ENCODE data around the gene APBB1. TPM values are rescaled to one million over a fixed set of nuclear protein-coding genes. Genes with fewer than 3 reads are reported as not detected.

APBB1 gene
- total and polyA plus RNA-seq, 2 of the 4 experiments (the other 2 are of a cell fraction), result 39.4 to 44.1 TPM

DNA sequence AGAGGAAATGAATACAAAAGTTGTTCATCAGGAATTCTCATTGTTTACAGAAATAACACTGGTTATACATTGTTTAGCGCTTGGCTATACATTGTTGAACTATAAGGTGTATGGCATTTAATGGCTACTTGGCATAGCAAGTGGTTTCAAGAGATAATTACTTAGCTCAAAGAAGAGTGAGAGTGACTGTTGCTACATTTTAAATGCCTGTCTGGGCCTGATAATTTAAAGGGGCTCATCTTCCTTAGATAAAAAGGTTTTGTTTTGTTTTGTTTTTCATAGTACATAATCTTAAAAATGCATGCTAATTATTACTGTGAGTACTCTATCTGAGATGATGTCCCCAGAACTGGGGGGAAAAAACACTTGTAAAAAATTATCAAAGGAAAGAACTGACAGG, 30.1 kb downstream of the APBB1 start (continued):
- TF ChIP-seq, protein P1, sequence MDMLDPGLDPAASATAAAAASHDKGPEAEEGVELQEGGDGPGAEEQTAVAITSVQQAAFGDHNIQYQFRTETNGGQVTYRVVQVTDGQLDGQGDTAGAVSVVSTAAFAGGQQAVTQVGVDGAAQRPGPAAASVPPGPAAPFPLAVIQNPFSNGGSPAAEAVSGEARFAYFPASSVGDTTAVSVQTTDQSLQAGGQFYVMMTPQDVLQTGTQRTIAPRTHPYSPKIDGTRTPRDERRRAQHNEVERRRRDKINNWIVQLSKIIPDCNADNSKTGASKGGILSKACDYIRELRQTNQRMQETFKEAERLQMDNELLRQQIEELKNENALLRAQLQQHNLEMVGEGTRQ (IDR thresholded peaks at IDR 0.05; ENCODE audit: low read depth, low read length), result no peak
- TF ChIP-seq MXI1 (IDR thresholded peaks at IDR 0.05; ENCODE audit: borderline replicate concordance, low read depth, low read length), result no peak

DNA sequence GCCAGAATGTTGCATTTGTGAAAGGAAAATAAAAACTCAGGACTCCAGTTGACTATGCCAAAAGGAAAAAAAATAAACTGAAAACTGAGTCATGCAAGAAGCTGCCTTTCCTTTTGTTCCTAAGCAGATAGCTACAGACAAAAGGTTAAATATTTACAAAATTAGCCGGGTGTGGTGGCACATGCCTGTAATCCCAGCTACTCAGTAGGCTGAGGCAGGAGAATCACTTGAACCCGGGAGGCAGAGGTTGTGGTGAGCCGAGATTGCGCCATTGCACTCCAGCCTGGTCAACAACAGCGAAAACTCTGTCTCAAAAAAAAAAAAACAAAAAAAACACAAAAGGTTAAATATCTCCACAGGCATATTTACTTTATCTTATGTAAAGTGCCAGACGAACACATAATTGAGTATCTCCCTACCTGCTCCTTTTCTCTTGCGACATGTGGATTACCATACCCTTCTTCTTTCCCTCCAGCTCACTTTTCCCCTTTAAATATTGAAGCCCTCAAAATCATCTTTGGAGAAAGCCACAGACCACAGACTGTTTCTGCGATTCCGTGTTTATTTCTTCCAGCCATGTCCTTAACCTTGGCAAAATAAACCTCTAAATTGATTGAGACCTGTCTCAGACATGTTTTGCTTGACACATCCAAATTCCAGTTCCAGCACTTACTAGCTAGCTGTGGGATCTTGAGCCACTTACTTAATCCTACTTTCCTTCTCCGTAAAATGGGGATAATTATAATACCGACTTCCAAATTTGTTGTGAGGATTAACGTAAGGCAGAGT, 30.9 kb downstream of the APBB1 start:
- CTCF ChIA-PET, result interaction anchor here (1.0 to 4.2 kb wide), 4 partner anchors 9 to 89 kb away, joined by 3 to 16 read pairs (median 10); no protein-coding TSS in a partner anchor
- POLR2A ChIA-PET (ENCODE audit: unreplicated experiment), result interaction anchor here (0.6 kb wide), 1 partner anchor 56 kb away, joined by 5 read pairs; no protein-coding TSS in a partner anchor
- no peak for ATAC-seq (ENCODE audit: low read depth)
- Histone ChIP-seq H2AK5ac (ENCODE audit: low read depth, low read length) (no peak overlapping the region), H3K14ac (replicated peaks; ENCODE audit: low read depth, low read length) (peak overlapping the region; percentile 57; the same call in 1 of the 2 replicates), H3K4me1 (ENCODE audit: control insufficient read depth, insufficient read depth, low read length) (peaks cover 6% of the 10 kb centered on the region), H3K4me2 (ENCODE audit: low read depth, low read length) (no peak overlapping the region; the same call in none of the 2 replicates), H3K36me3 (ENCODE audit: control insufficient read depth, insufficient read depth, low read length) (no peaks in the 10 kb centered on the region), H3K27ac (ENCODE audit: insufficient read depth, low read length) (no peak overlapping the region), H4K5ac (ENCODE audit: low read depth, low read length) (no peak overlapping the region), H3K4ac (ENCODE audit: low read depth, low read length) (peak overlapping the region; percentile 25; the same call in 1 of the 2 replicates), H3K9me1 (ENCODE audit: insufficient read depth, low read length) (peaks cover 14% of the 10 kb centered on the region), H3K56ac (ENCODE audit: extremely low read depth, insufficient read depth, low read length) (peak overlapping the region; percentile 11; the same call in 1 of the 2 replicates), H3K18ac (ENCODE audit: low read depth, low read length) (no peak overlapping the region), H2BK120ac (ENCODE audit: low read depth, low read length) (0 out of 2 replicates have a peak overlapping the region, but pooled peaks have one; percentile 25), H3K4me3 (ENCODE audit: insufficient read depth, low read depth, low read length) (no peak overlapping the region), H4K20me1 (ENCODE audit: insufficient read depth, low read length) (no peaks in the 10 kb centered on the region), H2BK5ac (ENCODE audit: low read depth, low read length, poor library complexity, severe bottlenecking) (peak overlapping the region; percentile 31), H2BK20ac (ENCODE audit: low read depth, low read length) (peak overlapping the region; percentile 62), H2BK15ac (ENCODE audit: low read depth, low read length) (no peak overlapping the region), H4K8ac (ENCODE audit: low read depth in 2 of 2, low read length in 2 of 2) (peak overlapping the region in 1 of 2 experiments; percentile 62; a peak in 2 of 4 replicates), H3K23ac (ENCODE audit: low read depth, low read length) (no peak overlapping the region), H3K9me3 (ENCODE audit: control insufficient read depth, insufficient read depth, low read length) (no peaks in the 10 kb centered on the region), H3K9ac (ENCODE audit: low read depth, low read length) (no peak overlapping the region), H3K79me1 (ENCODE audit: low read depth in 1 of 2, low read length in 2 of 2) (peaks cover 4 to 25% of the 10 kb centered on the region in 2 experiments; a peak in 2 of 4 replicates), H2AFZ (replicated peaks; ENCODE audit: low read length, poor library complexity) (no peak overlapping the region), H3K27me3 (ENCODE audit: control insufficient read depth, insufficient read depth, low read length) (no peaks in the 10 kb centered on the region), H2AK9ac (replicated peaks; ENCODE audit: low read depth, low read length, poor library complexity) (no peak overlapping the region), H4K91ac (ENCODE audit: insufficient read depth, low read depth, low read length) (peak overlapping the region; percentile 23; the same call in 1 of the 2 replicates)
- TF ChIP-seq BHLHE40 (IDR thresholded peaks at IDR 0.05; ENCODE audit: low read depth, low read length) (peak; percentile 42; the same call in 1 of the 2 replicates), RCOR1 (IDR thresholded peaks at IDR 0.05; ENCODE audit: insufficient replicate concordance, low read length) (no peak), RAD21 (IDR thresholded peaks at IDR 0.05; ENCODE audit: low read length) (no peak)
- WGBS, 2 experiments (ENCODE audit: extremely low coverage in 2 of 2, insufficient read length in 1 of 2), result 69% methylated on average over 6 of the region's 12 CpGs; no CpG with 5 or more reads in 1 of the 2 experiments
- no TSS peak for BruUV-seq (replicated peaks)
- intact Hi-C loops (cut with micrococcal nuclease), result no loop called here
- in situ Hi-C loops (cut with MboI; ENCODE audit: low sequenced_read_pairs), result loop anchor here (10.0 kb wide), 1 partner anchor 297 kb away; the partner anchor contains the start of gene MRPL17
- dilution Hi-C loops (cut with HindIII; ENCODE audit: low sequenced_read_pairs, unreplicated experiment), result no loop called here
- DNase-seq, result peak; percentile 51
